ENCODE measurements around the gene OR52R1.
"Not testable (repeated sequence)": the region's sequence is repeated elsewhere in the genome, so short reads cannot be mapped to it uniquely, and the experiment has no call there.

Gene OR52R1

GRCh38 chr11:4808476-4808875, 4.3 kb upstream of the OR52R1 start:
- Histone ChIP-seq H3K4me1 (ENCODE audit: control insufficient read depth in 2 of 2, insufficient read depth in 2 of 2, low read length in 2 of 2) (no peaks in the 10 kb centered on the region), H3K27ac (ENCODE audit: low read depth in 2 of 2, low read length in 2 of 2) (no peak overlapping the region), H3K27me3 (ENCODE audit: control insufficient read depth in 2 of 2, insufficient read depth in 2 of 2, low read length in 2 of 2) (no peaks in the 10 kb centered on the region)

GRCh38 chr11:4801316-4801715, 2.9 kb downstream of the OR52R1 start:
- H3K27ac ChIP-seq (ENCODE audit: low read depth in 2 of 2, low read length in 2 of 2); H3K9me3 ChIP-seq (ENCODE audit: control insufficient read depth in 2 of 2, low read length in 2 of 2); H3K27me3 ChIP-seq (ENCODE audit: control insufficient read depth in 2 of 2, insufficient read depth in 2 of 2, low read length in 2 of 2); H3K4me3 ChIP-seq (ENCODE audit: low read length in 2 of 2); H3K9ac ChIP-seq (ENCODE audit: low read depth in 1 of 2, low read length in 2 of 2); H3K4me1 ChIP-seq (ENCODE audit: control insufficient read depth in 2 of 2, insufficient read depth in 2 of 2, low read length in 2 of 2); H3K36me3 ChIP-seq (ENCODE audit: control insufficient read depth in 2 of 2, insufficient read depth in 2 of 2, low read length in 2 of 2): not testable (repeated sequence)

More at GRCh38 chr11:4808476-4808875, 4.3 kb upstream of the OR52R1 start:
- no peak overlapping the region for H3K9ac ChIP-seq (ENCODE audit: low read depth in 1 of 2, low read length in 2 of 2)
- H3K9me3 ChIP-seq (ENCODE audit: control insufficient read depth in 2 of 2, low read length in 2 of 2) = no peaks in the 10 kb centered on the region
- H3K4me3 ChIP-seq (ENCODE audit: low read length in 2 of 2) = no peak overlapping the region
- H3K36me3 ChIP-seq (ENCODE audit: control insufficient read depth in 2 of 2, insufficient read depth in 2 of 2, low read length in 2 of 2) = no peaks in the 10 kb centered on the region

- Histone ChIP-seq H3K4me3 (ENCODE audit: low read length in 2 of 2) (no peak overlapping the region), H3K9me3 (ENCODE audit: control insufficient read depth in 2 of 2, low read length in 2 of 2) (no peaks in the 10 kb centered on the region), H3K27ac (ENCODE audit: low read depth in 2 of 2, low read length in 2 of 2) (no peak overlapping the region), H3K9ac (ENCODE audit: low read depth in 1 of 2, low read length in 2 of 2) (no peak overlapping the region), H3K27me3 (ENCODE audit: control insufficient read depth in 2 of 2, insufficient read depth in 2 of 2, low read length in 2 of 2) (no peaks in the 10 kb centered on the region), H3K36me3 (ENCODE audit: control insufficient read depth in 2 of 2, insufficient read depth in 2 of 2, low read length in 2 of 2) (no peaks in the 10 kb centered on the region), H3K4me1 (ENCODE audit: control insufficient read depth in 2 of 2, insufficient read depth in 2 of 2, low read length in 2 of 2) (no peaks in the 10 kb centered on the region)
These were observed 5.6 kb downstream of the OR52R1 start for GRCh38 chr11:4798427-4799183.

- H3K4me1 ChIP-seq (ENCODE audit: control insufficient read depth in 2 of 2, insufficient read depth in 2 of 2, low read length in 2 of 2) = no peaks in the 10 kb centered on the region
- H3K9ac ChIP-seq (ENCODE audit: low read depth in 1 of 2, low read length in 2 of 2) = no peak overlapping the region
- H3K27ac ChIP-seq (ENCODE audit: low read depth in 2 of 2, low read length in 2 of 2) = no peak overlapping the region
- H3K27me3 ChIP-seq (ENCODE audit: control insufficient read depth in 2 of 2, insufficient read depth in 2 of 2, low read length in 2 of 2) = no peaks in the 10 kb centered on the region
- no peak overlapping the region for H3K4me3 ChIP-seq (ENCODE audit: low read length in 2 of 2)
- H3K36me3 ChIP-seq (ENCODE audit: control insufficient read depth in 2 of 2, insufficient read depth in 2 of 2, low read length in 2 of 2) = no peaks in the 10 kb centered on the region
- H3K9me3 ChIP-seq (ENCODE audit: control insufficient read depth in 2 of 2, low read length in 2 of 2) = no peaks in the 10 kb centered on the region
These were observed 7.0 kb downstream of the OR52R1 start for GRCh38 chr11:4797206-4797605.

- Histone ChIP-seq H3K27ac (ENCODE audit: low read depth in 2 of 2, low read length in 2 of 2) (no peak overlapping the region), H3K36me3 (ENCODE audit: control insufficient read depth in 2 of 2, insufficient read depth in 2 of 2, low read length in 2 of 2) (no peaks in the 10 kb centered on the region), H3K4me3 (ENCODE audit: low read length in 2 of 2) (no peak overlapping the region), H3K9ac (ENCODE audit: low read depth in 1 of 2, low read length in 2 of 2) (no peak overlapping the region), H3K27me3 (ENCODE audit: control insufficient read depth in 2 of 2, insufficient read depth in 2 of 2, low read length in 2 of 2) (no peaks in the 10 kb centered on the region), H3K4me1 (ENCODE audit: control insufficient read depth in 2 of 2, insufficient read depth in 2 of 2, low read length in 2 of 2) (no peaks in the 10 kb centered on the region), H3K9me3 (ENCODE audit: control insufficient read depth in 2 of 2, low read length in 2 of 2) (no peaks in the 10 kb centered on the region)
These were observed 21.7 kb downstream of the OR52R1 start for GRCh38 chr11:4782454-4782853.

- Histone ChIP-seq H3K9ac (ENCODE audit: low read depth in 1 of 2, low read length in 2 of 2) (no peak within 1 kb of the TSS), H3K27me3 (ENCODE audit: control insufficient read depth in 2 of 2, insufficient read depth in 2 of 2, low read length in 2 of 2) (no peaks in the 10 kb centered on the region), H3K27ac (ENCODE audit: low read depth in 2 of 2, low read length in 2 of 2) (no peak within 1 kb of the TSS)
These were observed 34.3 kb downstream of the OR52R1 start, which contains the start of gene OR51F1 for GRCh38 chr11:4769838-4770237. Gene OR51F1, minus strand, starts transcription at chr11:4769938. Its CDS starts 0 bp downstream, at chr11:4769938.

GRCh38 chr11:4768094-4768493, 36.1 kb downstream of the OR52R1 start:
- no peaks in the 10 kb centered on the region for H3K9me3 ChIP-seq (ENCODE audit: control insufficient read depth in 2 of 2, low read length in 2 of 2)
- H3K4me3 ChIP-seq (ENCODE audit: low read length in 2 of 2) = no peak overlapping the region
- no peak overlapping the region for H3K9ac ChIP-seq (ENCODE audit: low read depth in 1 of 2, low read length in 2 of 2)
- no peaks in the 10 kb centered on the region for H3K36me3 ChIP-seq (ENCODE audit: control insufficient read depth in 2 of 2, insufficient read depth in 2 of 2, low read length in 2 of 2)
- no peaks in the 10 kb centered on the region for H3K4me1 ChIP-seq (ENCODE audit: control insufficient read depth in 2 of 2, insufficient read depth in 2 of 2, low read length in 2 of 2)
- H3K27ac ChIP-seq (ENCODE audit: low read depth in 2 of 2, low read length in 2 of 2) = no peak overlapping the region
- H3K27me3 ChIP-seq (ENCODE audit: control insufficient read depth in 2 of 2, insufficient read depth in 2 of 2, low read length in 2 of 2) = no peaks in the 10 kb centered on the region

More at GRCh38 chr11:4769838-4770237, 34.3 kb downstream of the OR52R1 start, which contains the start of gene OR51F1:
- Histone ChIP-seq H3K4me1 (ENCODE audit: control insufficient read depth in 2 of 2, insufficient read depth in 2 of 2, low read length in 2 of 2) (no peaks in the 10 kb centered on the region), H3K4me3 (ENCODE audit: low read length in 2 of 2) (no peak within 1 kb of the TSS), H3K36me3 (ENCODE audit: control insufficient read depth in 2 of 2, insufficient read depth in 2 of 2, low read length in 2 of 2) (no peaks in the 10 kb centered on the region), H3K9me3 (ENCODE audit: control insufficient read depth in 2 of 2, low read length in 2 of 2) (no peaks in the 10 kb centered on the region)

GRCh38 chr11:4766420-4767043, 37.6 kb downstream of the OR52R1 start:
- Histone ChIP-seq H3K27ac (ENCODE audit: low read depth in 2 of 2, low read length in 2 of 2) (no peak overlapping the region), H3K27me3 (ENCODE audit: control insufficient read depth in 2 of 2, insufficient read depth in 2 of 2, low read length in 2 of 2) (no peaks in the 10 kb centered on the region), H3K4me3 (ENCODE audit: low read length in 2 of 2) (no peak overlapping the region), H3K9me3 (ENCODE audit: control insufficient read depth in 2 of 2, low read length in 2 of 2) (no peaks in the 10 kb centered on the region), H3K4me1 (ENCODE audit: control insufficient read depth in 2 of 2, insufficient read depth in 2 of 2, low read length in 2 of 2) (no peaks in the 10 kb centered on the region), H3K9ac (ENCODE audit: low read depth in 1 of 2, low read length in 2 of 2) (no peak overlapping the region), H3K36me3 (ENCODE audit: control insufficient read depth in 2 of 2, insufficient read depth in 2 of 2, low read length in 2 of 2) (no peaks in the 10 kb centered on the region)

- H3K9ac ChIP-seq (ENCODE audit: low read depth in 1 of 2, low read length in 2 of 2) = no peak overlapping the region
- H3K27me3 ChIP-seq (ENCODE audit: control insufficient read depth in 2 of 2, insufficient read depth in 2 of 2, low read length in 2 of 2) = no peaks in the 10 kb centered on the region
- H3K4me3 ChIP-seq (ENCODE audit: low read length in 2 of 2) = no peak overlapping the region
- no peaks in the 10 kb centered on the region for H3K36me3 ChIP-seq (ENCODE audit: control insufficient read depth in 2 of 2, insufficient read depth in 2 of 2, low read length in 2 of 2)
- H3K9me3 ChIP-seq (ENCODE audit: control insufficient read depth in 2 of 2, low read length in 2 of 2) = no peaks in the 10 kb centered on the region
- H3K27ac ChIP-seq (ENCODE audit: low read depth in 2 of 2, low read length in 2 of 2) = no peak overlapping the region
- H3K4me1 ChIP-seq (ENCODE audit: control insufficient read depth in 2 of 2, insufficient read depth in 2 of 2, low read length in 2 of 2) = no peaks in the 10 kb centered on the region
These were observed 41.1 kb downstream of the OR52R1 start for GRCh38 chr11:4763096-4763495.

All from mucosa of rectum (tissue), 2 donors.